ENCODE results near the gene PHB1. TPM values are rescaled to one million over a fixed set of nuclear protein-coding genes. Genes with fewer than 3 reads are reported as not detected.
A peak's percentile ranks its signal among the peaks of the same experiment; 100 is the strongest.

The PHB1 gene
- total RNA-seq, 4 donors from 2014 or later, result 98.7 to 108 (median 102) TPM

DNA sequence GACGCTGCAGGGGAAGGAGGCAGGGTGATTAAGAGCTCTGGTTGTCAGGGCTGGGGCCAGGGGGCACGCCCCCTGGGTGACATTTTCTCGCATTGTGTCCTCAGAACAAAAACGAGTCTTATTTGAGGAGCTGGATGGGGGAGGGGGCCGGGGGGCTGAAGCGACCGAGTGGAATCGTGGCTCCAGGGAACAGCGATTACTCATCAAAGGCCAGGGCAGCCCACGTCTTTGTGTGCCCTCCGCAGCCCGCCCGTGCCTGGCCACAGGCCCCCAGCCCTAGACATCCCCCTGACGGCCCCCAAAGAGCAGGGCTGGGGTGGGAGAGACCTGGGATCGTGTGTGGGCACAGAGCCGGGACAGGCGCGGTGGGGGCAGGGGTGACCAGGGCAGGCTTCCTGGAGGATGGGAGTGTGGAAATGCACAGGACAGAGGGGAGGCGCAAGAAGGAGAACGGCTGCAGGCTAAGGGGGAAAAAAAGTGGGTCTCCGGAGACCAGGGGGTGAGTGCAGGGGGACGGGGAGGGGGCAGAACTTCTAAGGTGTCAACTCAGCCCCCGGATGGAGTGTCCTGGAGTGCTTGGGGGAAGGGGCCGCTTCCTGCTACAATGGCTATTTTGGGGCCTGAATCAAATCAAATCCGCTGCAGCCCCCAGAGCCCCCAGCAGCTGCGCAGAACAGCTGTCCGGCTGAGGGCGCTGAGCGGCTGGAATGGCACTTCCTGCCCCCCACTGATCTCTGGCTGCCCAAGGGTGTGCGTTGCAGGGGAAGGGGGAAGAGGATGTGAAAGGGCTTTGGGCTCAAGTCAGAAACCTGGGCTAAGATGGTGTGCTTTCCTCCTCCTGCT lies 24.0 kb upstream of the PHB1 start:
- no peak for ATAC-seq
- Histone ChIP-seq H3K4me3 (no peak overlapping the region), H3K4me1 (no peaks in the 10 kb centered on the region), H3K27ac (peak overlapping the region in 1 of 4 donors; percentile 22), H3K36me3 (no peaks in the 10 kb centered on the region), H3K27me3 (peaks cover 61% of the 10 kb centered on the region), H3K9me3 (no peaks in the 10 kb centered on the region)
- WGBS, 2 donors (ENCODE audit: low coverage in 1 of 2), result 15% methylated on average over 12 of the region's 30 CpGs; no CpG with 5 or more reads in 1 of the 2 donors
- TF ChIP-seq EP300 (IDR thresholded peaks at IDR 0.05) (no peak), POLR2AphosphoS5 (IDR thresholded peaks at IDR 0.05) (no peak), POLR2A (IDR thresholded peaks at IDR 0.05) (no peak)
- TF ChIP-seq, protein P1, sequence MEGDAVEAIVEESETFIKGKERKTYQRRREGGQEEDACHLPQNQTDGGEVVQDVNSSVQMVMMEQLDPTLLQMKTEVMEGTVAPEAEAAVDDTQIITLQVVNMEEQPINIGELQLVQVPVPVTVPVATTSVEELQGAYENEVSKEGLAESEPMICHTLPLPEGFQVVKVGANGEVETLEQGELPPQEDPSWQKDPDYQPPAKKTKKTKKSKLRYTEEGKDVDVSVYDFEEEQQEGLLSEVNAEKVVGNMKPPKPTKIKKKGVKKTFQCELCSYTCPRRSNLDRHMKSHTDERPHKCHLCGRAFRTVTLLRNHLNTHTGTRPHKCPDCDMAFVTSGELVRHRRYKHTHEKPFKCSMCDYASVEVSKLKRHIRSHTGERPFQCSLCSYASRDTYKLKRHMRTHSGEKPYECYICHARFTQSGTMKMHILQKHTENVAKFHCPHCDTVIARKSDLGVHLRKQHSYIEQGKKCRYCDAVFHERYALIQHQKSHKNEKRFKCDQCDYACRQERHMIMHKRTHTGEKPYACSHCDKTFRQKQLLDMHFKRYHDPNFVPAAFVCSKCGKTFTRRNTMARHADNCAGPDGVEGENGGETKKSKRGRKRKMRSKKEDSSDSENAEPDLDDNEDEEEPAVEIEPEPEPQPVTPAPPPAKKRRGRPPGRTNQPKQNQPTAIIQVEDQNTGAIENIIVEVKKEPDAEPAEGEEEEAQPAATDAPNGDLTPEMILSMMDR (IDR thresholded peaks at IDR 0.05), result no peak

DNA sequence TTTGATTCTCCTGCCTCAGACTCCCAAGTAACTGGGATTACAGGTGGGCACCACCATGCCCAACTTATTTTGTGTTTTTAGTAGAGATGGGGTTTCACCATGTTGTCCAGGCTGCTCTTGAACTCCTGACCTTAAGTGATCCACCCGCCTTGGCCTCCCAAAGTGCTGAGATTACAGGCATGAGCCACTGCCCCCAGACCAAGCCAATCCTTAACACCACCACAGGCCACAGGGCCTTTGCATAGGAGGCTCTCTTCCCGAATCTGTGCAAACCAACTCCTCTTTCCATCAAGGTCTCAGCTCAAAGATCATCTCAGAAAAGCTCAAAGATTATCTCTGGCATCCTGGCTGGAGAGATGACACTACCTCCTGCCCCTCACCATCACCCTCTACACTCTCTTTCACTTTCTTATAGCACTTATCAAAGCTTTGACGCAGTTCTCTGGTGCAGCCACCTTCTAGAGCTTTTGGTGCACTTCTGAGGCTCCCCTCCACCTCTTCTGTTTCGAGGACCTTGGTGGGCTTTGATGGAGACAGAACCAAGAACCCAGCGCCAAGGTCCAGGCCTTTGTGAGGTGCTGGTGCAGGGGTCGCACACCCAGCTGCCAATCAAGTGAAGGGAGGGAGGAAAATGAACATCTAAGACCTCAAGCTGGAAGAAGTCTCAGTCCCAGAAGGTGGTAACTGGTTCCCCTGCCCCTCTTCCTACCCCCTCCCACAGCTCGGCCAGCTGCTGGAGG lies 23.2 kb upstream of the PHB1 start:
- WGBS, 2 donors (ENCODE audit: low coverage in 1 of 2), result 93 to 100% methylated on average over 1 to 2 of the region's 7 CpGs
- Histone ChIP-seq H3K36me3 (no peaks in the 10 kb centered on the region), H3K27me3 (peaks cover 53% of the 10 kb centered on the region), H3K9me3 (no peaks in the 10 kb centered on the region), H3K27ac (peak overlapping the region in 1 of 4 donors; percentile 22), H3K4me1 (no peaks in the 10 kb centered on the region), H3K4me3 (no peak overlapping the region)
- TF ChIP-seq EP300 (IDR thresholded peaks at IDR 0.05), result no peak
- TF ChIP-seq, protein P1 (IDR thresholded peaks at IDR 0.05), result no peak
- no peak for TF ChIP-seq POLR2AphosphoS5 (IDR thresholded peaks at IDR 0.05)
- no peak for TF ChIP-seq POLR2A (IDR thresholded peaks at IDR 0.05)
- no peak for ATAC-seq

DNA sequence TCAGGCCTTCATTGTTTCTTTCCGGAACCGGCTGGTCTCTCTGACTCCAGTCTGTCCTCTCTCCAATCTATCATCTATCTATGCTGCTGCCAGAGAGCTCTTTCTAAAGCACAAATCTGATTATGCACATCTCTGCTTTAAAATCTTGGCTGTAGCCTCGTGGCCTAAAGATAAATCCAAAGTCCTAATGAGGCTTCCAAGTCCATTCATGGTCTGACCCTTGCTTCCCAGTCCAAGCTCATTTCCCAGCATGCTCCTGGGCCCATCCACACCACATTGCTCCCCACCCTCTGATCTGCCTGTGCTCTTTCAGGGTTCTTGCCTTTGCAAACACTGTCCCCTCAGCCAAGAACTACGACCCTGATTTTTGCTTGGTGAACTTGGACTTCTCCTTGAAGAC lies 21.5 kb upstream of the PHB1 start:
- Histone ChIP-seq H3K4me1 (no peaks in the 10 kb centered on the region), H3K27ac (no peak overlapping the region)

DNA sequence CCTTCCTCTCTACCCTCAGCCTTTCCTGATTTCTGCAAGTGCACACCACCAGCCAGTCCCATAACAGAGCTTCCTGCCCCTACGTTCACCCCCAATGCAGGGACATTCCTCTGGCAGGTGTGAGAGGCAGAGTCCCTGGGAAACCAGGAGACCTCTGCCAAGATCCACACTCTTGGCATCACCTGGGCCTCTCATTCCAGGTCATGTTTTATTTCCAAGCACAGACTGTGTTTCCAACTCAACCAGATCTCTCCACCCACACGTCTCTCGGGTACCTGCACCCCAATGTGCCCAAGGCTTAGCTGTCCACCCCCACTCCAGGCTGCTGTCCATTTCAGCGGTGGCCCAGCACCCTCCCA lies 21.0 kb upstream of the PHB1 start:
- H3K9me3 ChIP-seq, result no peaks in the 10 kb centered on the region
- no peak for ATAC-seq
- no peak overlapping the region for H3K27ac ChIP-seq
- WGBS, 2 donors (ENCODE audit: low coverage in 1 of 2), result 39 to 66% methylated on average over 4 of the region's 4 CpGs
- no peak overlapping the region for H3K4me3 ChIP-seq
- TF ChIP-seq, protein P1 (IDR thresholded peaks at IDR 0.05), result no peak
- TF ChIP-seq POLR2AphosphoS5 (IDR thresholded peaks at IDR 0.05), result no peak
- H3K27me3 ChIP-seq, result peaks cover 31% of the 10 kb centered on the region
- H3K4me1 ChIP-seq, result no peaks in the 10 kb centered on the region
- H3K36me3 ChIP-seq, result no peaks in the 10 kb centered on the region

More for the DNA sequence above, 21.5 kb upstream of the PHB1 start:
- ATAC-seq, result no peak
- Histone ChIP-seq H3K9me3 (no peaks in the 10 kb centered on the region), H3K4me3 (no peak overlapping the region), H3K27me3 (peaks cover 36% of the 10 kb centered on the region), H3K36me3 (no peaks in the 10 kb centered on the region)
- 70 to 71% methylated on average over 3 to 4 of the region's 4 CpGs for WGBS, 2 donors (ENCODE audit: low coverage in 1 of 2)
- TF ChIP-seq POLR2A (IDR thresholded peaks at IDR 0.05), result no peak
- TF ChIP-seq, protein P1 (IDR thresholded peaks at IDR 0.05), result no peak

Measured in gastroesophageal sphincter (tissue), 4 donors.